GM19324 (cell line): ENCODE results near the gene FRS3.

Experiments
- ATAC-seq: cut with Tn5 transposase; IDR thresholded peaks from one replicate; pipeline ENCODE4 v1.9.1; 2021; ENCODE audit warnings: mild to moderate bottlenecking, moderate library complexity; ENCODE audit not compliant: unreplicated experiment, low FRiP score

FRS3 gene

DNA sequence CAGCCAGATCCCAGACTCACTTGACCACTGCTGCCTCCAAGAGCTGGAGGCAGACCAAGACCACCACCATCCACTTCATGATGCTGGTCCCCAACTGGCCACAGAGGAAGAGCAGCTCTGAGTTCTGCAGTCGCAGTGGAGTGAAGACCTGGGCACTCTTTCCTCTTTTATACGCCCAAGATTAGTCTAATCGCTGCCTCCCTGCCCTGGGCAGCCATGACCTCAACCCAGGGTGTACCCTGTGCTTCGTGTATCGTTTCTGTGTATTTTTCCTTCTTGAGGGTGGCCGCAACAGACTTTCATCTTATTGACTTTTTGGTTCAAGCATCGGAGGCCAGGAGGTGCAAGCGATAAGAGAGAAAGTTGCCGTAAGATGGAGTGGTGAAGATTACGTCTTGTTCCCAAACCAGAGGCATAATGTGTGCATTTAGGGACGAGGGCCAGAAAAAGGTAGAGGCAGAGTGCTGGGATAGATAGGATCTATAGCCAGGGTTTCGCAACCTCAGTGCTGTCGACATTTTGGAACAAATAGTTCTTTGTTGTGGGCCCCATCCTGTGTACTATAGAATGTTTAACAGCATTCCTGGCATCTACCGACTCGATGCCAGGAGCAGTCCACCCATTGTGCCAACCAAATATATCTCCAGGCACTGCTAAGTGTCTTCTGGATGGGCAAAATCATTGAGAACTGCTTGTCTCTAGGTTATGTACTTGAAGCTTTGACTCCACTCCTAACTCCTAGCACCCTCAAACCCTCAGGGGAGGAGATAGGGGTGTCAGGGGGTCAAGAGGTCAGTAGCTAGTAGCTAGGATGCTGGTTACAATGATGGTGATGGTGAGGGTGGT is 32.2 kb downstream of the FRS3 start, which contains the start of gene PGC:
Gene PGC, minus strand, starts transcription at position 142 of the 846 bp plus-strand sequence. Its CDS starts 63 bp downstream, at position 79.
- no peak for ATAC-seq

DNA sequence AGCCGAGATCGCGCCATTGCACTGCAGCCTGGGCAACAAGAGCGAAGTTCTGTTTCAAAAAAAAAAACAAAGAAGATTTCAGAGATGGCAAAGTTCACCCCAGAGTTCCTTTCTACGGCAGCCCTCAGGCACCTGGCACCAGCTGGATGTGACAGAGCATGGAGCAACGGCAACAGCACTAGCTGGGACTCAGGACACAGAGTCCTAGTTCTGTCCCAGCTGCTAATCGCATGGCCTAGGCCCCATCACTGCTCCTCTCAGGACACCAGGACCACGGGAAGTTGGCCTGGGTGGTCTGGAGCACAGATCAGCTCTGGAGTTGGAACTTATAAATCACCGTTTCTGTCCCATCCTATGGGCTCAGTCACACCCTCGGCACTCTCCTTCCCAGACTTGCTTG is 33.6 kb downstream of the FRS3 start:
- no peak for ATAC-seq

- no peak for ATAC-seq
Observed at GRCh38 chr6:41744236-41744787, 35.4 kb downstream of the FRS3 start.

DNA sequence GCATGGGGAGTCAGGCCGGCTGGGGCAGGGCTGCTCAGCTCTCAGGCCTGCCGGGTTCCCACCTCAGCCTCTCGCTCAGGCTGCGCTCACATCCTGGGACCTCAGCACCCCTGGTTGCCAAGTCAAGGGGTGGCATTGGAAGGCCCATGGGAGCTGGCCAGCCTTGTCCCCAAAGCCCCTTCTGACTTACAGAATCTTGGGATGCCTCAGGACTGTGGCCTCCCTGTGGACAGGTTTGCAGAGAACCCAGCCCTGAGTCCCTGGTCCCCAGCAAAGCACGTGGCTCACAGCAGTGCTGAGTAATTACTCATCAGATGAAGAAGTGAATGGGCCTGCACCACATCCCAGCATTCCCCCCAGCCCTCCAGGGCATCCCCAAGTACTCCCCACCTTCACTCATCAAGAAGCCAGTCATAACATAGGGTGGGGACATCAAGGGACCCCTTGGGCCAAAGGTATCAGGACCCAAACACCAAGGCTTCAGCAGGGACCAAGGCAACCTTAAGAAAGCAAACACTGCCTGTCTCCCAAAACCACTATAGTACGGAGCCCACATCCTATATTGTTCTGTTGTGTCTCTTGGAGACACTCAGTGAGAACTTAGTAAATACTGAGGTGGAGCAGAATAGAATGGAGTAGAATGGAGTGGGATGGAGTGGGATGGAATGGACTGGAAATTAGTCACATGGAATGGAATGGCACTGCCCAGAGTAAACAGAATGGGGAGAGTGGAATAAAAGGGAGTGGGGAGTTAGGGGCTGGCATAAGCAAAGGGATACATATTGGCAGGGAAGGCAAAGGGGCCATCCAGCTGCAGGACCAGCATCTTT is 36.1 kb downstream of the FRS3 start:
- ATAC-seq, result no peak

DNA sequence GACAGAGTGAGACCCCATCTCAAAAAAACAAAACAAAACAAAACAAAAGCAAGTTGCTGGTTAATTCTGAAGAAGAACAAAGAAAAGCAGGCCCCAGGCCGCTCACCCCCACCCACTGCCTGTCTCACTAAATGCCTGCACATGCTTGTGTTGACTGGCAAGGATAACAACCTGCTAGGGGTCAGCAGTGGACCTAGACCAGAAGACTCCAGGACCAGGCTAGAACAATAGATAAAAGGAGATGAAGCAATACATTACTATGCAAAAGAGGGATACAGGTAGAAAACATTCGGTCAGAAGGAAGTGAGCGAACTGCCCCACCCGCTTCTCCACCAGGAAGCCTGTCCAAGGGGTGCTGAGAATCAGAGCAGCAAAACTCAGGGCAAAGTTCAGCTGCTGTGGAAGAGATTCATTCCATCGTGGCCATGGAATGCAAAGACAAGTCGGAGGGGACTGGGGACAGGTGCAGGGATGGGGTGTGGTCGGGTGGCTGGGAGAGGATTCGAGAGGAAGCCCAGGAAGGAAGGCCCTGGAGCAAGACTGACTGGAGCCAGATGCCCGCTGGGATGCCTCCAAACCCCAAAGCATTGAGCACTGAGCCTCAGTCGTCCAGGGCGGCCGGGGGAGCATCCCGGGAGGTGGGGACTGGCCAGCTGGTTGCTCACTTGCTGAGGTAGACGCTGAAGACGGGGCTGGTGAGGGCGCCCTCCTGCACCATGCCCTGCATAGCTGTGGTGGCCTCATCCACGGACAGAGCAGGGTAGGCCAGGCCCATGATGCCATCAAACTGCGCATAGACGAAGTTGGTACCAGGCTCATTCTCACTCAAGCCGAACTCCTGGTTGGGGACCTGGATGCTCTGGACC is 37.8 kb downstream of the FRS3 start:
- no peak for ATAC-seq

DNA sequence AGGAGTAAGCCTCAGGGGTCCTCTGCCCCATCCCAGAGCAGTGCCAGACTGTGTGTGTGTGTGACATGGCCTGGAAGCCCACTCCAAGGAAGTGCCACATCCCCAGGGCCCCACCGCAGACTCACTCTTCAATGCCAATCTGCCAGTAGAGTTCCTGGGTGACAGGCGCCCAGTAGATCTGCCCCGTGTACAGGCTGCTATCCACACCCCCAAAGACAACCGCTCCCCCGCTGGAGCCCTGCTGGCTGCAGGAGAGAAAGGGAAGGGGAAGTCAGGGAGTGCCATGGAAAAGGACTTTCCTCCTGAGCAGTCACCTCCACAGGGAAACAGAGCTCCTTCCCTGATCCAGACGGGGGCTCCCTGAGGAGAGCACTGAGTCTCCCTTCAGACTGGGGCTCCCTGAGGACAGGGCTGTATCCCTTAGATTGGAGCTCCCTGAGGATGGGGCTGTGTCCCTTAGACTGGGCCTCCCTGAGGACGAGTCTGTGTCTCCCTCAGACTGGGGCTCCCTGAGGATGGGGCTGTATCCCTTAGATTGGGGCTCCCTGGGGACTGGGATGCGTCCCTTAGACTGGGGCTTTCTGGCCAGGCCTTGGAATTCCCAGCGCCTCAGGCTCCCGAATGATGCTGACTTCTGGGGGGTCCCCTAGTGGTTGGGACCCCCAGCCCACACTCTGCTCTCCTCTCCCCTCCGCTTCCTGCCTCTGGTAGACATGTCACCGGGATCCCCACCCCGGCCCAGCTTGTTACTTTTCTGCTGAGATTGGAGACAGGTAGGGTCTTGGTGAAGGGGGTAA is 39.1 kb downstream of the FRS3 start:
- ATAC-seq, result no peak

DNA sequence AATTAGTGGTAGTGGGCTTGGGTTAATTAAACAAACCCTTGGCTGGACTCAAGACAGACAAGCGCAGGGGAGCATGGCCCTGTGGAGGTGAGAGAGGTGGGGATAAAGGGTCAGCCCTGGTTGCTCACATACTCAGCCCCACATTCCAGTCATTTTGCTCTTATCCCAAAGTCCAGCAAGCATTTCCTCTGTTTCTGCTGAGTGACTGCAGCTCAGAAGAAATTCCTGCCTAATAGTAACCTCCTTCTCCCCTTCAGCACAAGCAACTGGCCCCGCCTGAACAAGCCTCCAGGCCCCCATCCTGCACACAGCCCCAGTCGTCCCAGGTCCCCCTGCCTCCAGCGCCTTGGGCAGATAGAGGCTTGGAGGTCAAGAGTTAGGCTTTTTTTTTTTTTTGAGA is 40.7 kb downstream of the FRS3 start:
- ATAC-seq, result no peak

DNA sequence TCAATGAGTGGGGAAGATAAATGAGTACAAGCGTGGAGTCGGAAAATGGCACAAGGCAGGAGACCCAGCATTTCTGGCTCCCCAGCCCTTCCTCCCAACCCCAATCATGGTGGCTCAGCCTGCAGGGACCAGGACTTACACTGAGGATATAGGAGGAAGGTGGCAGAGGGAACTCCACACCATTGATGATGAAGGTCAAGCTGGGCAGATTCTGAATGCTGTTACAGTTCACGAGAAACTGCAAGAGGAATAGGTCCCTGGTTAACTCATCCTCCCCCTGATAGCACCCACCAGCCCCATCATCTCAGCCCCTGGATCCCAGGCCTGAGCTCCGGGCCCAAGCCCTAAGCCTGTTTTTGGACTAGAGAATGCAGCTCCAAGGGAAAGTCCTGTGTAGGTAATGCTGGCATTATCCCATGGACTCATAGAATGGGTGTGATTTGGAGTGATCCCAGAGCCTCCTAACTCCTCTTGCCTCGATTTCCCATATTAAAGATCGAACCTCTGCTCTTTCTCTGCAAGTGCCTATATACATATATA is 42.0 kb downstream of the FRS3 start:
- no peak for ATAC-seq

DNA sequence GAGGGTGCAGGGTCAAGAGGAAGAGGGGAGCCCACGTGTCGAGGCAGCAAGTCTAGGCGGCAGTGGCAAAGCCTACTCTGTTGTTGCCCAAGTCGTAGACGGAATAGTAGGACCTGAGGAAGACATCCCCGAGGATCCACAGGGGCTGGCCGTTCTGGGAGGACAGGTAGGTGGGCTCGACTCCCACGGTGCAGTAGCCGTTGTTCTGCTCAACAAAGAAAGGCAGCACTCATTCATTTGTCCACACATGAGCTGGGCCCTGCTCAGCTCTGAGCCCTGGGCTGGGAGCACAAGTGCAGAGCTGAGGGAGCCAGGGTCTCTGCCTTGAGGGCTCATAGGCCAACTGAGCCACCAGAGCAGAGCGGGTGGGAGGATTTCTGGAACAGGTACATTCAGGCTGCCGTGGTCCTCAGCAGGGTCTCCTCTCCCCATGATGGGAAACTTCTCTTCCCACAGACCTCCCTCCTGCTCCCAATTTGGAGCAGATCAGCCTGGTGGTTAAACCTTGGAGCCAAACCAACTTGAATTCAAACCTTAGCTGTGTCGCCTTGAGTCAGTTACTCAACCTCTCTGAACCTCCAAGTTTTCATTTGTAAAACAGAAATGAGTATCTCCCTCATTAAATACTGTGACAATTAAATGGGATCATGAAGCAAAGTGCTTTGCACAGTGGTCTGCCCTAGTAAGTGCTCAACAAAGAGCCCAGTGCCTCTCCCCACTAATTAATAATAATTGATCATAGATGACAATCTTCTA is 42.7 kb downstream of the FRS3 start:
- no peak for ATAC-seq

DNA sequence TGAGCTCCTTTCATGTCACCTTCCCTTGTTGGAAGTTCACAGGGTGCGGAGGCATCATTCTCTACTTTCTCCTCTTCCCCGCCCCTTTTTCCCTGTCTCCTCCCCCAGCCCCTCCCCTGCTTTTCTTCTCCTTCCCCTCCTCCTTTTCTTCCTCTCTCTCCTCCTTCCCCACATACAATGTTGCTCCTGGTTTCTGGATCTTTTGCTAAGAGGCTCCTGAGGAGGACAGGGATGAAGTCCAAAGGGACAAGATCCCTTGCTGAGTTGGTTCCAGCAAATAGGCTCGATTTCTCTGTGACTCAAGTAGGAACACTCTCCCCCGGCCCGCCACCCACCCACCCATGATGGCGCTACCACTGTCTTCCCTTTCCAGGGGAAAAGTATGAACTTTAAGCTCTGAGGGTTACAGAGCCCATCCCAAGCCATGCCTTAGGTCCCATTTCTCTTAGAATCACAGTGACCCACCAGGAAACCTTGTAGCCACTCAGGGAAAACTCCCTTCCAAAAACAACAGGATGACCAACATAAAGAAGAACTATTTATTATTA is 43.4 kb downstream of the FRS3 start:
- ATAC-seq, result no peak

DNA sequence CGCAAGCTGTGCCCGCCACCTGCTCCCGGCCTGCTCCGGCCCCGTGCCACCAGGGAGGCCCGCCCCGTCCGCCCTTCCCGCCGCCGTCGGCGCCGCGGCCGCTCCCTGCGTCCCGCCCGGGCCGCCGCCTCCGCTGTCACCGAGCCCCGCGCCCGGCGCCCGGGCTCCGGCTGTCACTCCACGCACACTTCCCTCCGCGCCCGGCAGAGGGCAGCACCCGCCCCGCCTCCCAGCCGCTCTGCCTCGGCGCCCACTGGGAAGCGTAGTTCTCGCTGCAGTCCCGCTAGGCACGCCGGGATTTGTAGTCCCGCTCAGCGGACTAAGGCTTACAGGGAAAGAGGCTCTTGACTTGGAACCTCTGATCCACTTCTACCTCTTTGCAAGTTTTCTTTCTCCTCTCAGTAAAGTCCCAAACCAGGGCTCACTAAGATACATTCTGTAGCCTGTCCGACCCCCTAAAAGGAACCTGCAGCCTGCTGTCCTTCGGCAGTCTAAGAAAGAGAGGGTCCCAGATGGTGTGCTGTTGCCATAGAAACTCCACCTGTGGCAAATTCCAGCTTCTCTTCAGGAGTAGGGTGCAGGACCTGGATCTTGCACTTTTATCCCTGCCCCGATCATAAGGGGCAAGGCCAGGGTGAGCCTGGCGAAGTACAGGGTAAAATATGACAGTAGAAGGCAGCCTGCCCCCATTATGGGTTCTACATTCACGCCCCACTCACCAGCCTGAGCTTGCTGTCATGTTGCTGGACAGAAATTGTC is 44.1 kb downstream of the FRS3 start, which contains the start of gene TFEB:
Gene TFEB, minus strand, starts transcription at position 182 of the 759 bp plus-strand sequence. CDS start 44,395 bp downstream, outside the sequence.
- ATAC-seq, result peak; percentile 45

- peak; percentile 28 for ATAC-seq
Observed at GRCh38 chr6:41734666-41735426, 44.9 kb downstream of the FRS3 start.

DNA sequence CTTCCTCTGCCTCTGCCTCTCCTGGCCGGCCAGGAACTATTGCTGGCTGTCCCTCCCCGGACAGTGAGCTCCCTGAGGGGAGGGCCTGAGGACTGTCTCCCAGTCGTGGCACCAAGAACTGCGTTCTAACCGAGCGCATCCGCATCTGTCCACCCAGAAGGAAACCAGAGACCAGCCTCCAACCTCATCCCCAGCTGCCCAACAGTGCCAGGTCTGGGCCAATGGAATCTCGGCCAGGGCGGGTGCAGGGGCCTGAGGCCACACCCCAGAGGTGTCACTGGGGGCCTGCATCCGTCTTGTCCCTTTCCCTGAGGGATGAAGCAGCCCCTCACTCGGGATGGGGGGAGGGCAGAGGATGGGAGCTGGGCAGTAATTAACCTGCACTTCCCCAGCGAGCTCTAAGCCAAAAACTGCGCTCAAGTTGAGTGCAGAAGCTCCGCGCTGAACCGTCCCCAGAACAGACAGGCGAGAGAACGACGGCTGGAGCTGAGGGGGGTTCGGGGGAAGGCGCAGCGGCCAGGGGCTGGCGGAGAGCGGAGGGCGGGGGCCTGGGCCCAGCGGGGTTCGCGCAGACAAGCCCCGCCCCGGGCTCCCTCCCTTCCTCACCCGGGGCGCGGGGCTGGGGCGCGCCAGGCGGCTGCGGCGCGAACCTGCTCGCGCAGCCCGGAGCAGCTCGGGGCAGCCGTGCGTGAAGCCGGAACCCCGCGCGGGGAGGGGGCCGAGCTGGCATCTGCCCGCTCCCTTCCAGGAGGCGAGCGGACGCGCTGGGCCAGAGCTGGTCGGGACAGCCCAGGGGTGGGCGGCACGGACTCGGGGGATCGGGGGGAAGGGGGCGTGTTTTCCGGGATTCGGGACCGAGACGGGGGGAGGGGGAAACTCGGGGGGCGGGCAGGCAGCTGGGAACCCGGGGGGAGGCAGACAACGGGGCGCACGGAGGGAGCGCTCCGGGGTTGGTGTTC is 45.7 kb downstream of the FRS3 start:
- ATAC-seq, result peak; percentile 60

GRCh38 chr6:41733360-41733706 is 46.4 kb downstream of the FRS3 start:
- ATAC-seq, result no peak

DNA sequence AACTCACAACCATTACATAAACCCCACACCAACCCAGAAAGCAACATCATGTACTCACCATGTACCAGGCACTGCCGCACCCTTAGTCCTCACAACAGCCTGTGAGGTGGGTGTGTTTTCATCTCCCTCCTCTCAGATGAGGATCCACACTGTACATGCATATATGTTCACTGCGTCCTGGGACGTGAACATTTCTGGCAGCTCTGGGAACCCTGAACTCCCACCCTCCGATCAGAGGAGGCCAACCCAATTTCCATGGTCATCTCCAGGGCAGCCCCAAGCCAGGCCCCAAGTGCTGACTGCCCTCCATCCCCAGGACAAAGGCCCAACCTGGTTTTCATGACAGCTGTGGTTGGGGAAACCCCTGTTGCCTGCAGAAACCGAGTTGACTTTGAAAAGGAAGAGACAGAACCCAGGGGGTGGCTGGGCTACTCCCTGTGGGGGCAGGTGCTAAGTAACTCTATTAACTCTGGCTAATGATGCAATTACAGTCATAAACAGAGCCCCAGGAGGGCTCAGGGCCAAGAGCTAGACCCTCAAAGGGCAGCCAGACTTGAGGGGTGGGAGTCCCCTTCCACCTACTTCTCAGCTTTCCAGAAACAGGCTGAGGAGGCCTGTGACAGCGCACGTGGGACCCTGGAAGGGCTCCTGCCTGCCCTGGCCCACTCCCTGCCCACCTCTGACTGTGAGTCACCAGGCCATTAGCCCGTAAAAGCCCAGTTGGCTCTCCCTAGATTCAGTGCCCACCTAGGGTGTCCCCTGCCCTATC is 46.9 kb downstream of the FRS3 start:
- ATAC-seq, result no peak
